K562 (cell line): ENCODE data around the gene AIMP2.

Experiments
- MEF2A ChIP-seq: IDR thresholded peaks from 2 replicates; pipeline ENCODE4 v1.6.1; 2011; ENCODE audit warnings: low read depth, mild to moderate bottlenecking, low read length, moderate library complexity; ENCODE audit not compliant: control insufficient read depth
- PBX2 ChIP-seq, 2 experiments: IDR thresholded peaks in 1 of 2; conservative IDR thresholded peaks in 1 of 2; 2 replicates each; pipeline ENCODE4 v1.6.1; 2016; ENCODE audit warnings: low read depth in 2 of 2, mild to moderate bottlenecking in 1 of 2, missing compliant biosample characterization in 1 of 2, missing genetic modification characterization in 1 of 2, moderate library complexity in 1 of 2

- TF ChIP-seq PBX2 (CRISPR knock-in tag; IDR thresholded peaks at IDR 0.05; ENCODE audit: low read depth): no peak
- TF ChIP-seq PBX2 (tag; conservative IDR thresholded peaks at IDR 0.05; ENCODE audit: low read depth): no peak
- no peak for TF ChIP-seq MEF2A
Measured at GRCh38 chr7:6032641-6033040, 23.6 kb downstream of the AIMP2 start.
